Astrocyte of the cerebellum (primary cell): ENCODE data around the gene DNAJC10.

ENCODE experiments used
- DNase-seq: peaks from one replicate; pipeline ENCODE4 v3.0.0-alpha.2; 2011; ENCODE audit warnings: low read depth
- H3K4me3 ChIP-seq: 2 replicates; pipeline ENCODE4 v1.5.1; 2011; ENCODE audit warnings: mild to moderate bottlenecking, low read depth, low read length, moderate library complexity
- in situ Hi-C: cut with HindIII; loops from 2 replicates; pipeline ENCODE4 v1.10.0; 2017; ENCODE audit warnings: low sequenced_read_pairs
- TF ChIP-seq, protein P1 (sequence below): IDR thresholded peaks from 2 replicates; pipeline ENCODE4 v1.5.1; 2012; ENCODE audit warnings: low read length, low read depth, moderate library complexity, mild to moderate bottlenecking; ENCODE audit errors: missing control alignments

The DNAJC10 gene

DNA sequence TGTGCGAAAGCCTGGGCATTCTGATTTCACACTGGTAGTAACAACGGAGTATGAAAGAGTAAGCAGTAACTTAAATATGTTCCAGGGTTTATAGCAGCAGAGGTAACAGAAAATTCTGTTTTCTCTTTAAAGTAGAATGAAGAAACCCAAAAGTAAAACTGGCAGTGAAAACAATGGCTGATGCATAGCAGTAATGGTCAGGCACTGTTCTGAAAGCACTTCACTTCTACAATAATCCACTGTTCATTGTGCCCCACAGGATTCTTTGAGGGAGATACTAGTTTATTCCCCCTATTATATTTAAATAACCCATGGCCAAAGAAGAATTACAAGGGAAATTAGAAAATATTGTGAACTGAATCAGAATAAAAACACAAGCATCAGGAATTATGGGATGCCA, 9.3 kb upstream of the DNAJC10 start:
- DNase-seq, result no peak
- no peak overlapping the region for H3K4me3 ChIP-seq
- in situ Hi-C loops, result no loop called here
- TF ChIP-seq, protein P1, sequence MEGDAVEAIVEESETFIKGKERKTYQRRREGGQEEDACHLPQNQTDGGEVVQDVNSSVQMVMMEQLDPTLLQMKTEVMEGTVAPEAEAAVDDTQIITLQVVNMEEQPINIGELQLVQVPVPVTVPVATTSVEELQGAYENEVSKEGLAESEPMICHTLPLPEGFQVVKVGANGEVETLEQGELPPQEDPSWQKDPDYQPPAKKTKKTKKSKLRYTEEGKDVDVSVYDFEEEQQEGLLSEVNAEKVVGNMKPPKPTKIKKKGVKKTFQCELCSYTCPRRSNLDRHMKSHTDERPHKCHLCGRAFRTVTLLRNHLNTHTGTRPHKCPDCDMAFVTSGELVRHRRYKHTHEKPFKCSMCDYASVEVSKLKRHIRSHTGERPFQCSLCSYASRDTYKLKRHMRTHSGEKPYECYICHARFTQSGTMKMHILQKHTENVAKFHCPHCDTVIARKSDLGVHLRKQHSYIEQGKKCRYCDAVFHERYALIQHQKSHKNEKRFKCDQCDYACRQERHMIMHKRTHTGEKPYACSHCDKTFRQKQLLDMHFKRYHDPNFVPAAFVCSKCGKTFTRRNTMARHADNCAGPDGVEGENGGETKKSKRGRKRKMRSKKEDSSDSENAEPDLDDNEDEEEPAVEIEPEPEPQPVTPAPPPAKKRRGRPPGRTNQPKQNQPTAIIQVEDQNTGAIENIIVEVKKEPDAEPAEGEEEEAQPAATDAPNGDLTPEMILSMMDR, result no peak

DNA sequence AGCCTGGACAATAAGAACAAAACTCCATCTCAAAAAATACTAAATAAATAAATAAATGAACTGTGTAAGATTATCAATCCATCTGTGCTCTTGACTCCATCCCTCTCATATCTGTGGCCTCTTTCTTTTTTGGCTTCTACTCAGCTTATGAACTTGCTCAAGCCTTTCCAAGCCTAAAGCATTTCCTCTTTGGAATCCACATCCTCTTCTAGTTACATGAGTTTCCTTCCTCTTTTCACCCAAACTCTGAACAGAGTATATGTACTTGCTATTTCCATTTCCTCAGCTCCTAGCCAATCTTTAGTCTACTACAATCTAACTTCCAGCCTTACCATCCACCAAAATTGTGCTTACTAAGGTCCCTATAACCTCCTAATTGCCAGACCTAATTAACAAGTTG, 2.5 kb upstream of the DNAJC10 start:
- in situ Hi-C loops, result no loop called here
- DNase-seq, result no peak
- no peak overlapping the region for H3K4me3 ChIP-seq
- TF ChIP-seq, protein P1, result no peak

DNA sequence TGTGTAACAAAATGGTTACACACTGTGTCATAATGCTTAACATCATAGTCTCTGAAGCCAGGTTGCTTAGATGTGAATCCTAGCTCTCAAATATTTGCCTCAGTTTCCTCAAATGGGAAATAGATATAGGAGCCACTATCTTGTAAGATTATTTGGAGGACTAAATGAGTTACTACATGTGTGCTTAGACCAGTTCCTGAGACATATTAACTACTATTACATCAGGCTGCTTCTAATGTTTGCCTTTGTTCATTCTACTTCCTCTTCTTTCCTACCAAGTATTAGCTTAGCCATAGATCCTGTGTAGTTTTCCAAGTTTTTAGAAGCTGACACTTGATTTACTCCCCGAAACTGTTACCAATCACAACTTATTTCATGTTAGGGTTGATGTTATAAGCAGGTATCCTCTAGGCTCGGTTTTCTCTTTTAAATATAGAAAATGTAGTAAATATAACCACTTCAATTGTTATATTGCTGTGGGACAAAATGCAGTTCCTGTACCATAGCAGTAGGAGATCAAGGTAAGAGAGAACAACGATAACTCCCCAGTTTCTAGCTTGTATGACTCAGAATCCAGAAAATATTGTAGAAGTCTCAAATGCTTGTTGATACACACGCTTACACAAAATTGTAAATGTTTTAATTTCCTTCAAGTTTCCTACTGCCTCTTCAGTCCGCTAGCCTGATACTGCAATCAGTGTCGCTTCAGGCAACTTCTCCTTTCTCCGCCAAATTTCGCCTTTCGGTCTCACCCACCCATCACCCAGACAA, 751 bp upstream of the DNAJC10 start:
- in situ Hi-C loops, result no loop called here
- peak; percentile 1 for DNase-seq

DNA sequence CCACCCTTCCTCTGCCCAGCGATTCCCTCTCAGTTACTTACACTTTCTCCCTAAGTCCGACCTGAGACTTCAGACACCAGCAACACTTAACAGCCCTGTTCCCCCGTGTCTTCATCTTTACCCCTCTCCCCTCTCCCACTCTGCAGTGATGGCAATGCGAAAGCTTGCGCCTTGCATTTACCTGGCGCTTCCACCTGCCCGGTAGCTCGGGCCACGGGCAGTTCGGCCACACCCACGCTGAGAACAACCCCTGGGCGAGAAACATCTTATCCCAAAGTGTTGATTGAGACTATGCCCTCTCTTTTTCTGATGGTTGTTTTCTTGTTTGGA, 558 bp downstream of the DNAJC10 start:
- peak; percentile 6 for DNase-seq
- TF ChIP-seq, protein P1, result no peak
- H3K4me3 ChIP-seq, result peak overlapping the region; percentile 92
- in situ Hi-C loops, result no loop called here

More for the DNA sequence above, 751 bp upstream of the DNAJC10 start:
- H3K4me3 ChIP-seq, result peak overlapping the region; percentile 92
- TF ChIP-seq, protein P1, result no peak

- in situ Hi-C loops, result no loop called here
- no peak overlapping the region for H3K4me3 ChIP-seq
- DNase-seq, result no peak
- TF ChIP-seq, protein P1, result no peak
Observed at GRCh38 chr2:182717416-182717815, 1.4 kb downstream of the DNAJC10 start.

DNA sequence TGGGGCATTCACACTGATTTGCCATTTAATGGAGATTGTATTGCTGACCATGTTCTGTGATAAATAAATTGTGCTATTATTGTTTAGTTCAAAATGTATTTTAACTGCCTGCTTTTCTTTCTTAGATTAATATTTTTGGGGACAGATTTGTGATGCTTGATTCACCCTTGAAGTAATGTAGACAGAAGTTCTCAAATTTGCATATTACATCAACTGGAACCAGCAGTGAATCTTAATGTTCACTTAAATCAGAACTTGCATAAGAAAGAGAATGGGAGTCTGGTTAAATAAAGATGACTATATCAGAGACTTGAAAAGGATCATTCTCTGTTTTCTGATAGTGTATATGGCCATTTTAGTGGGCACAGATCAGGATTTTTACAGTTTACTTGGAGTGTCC, 1.8 kb downstream of the DNAJC10 start:
- TF ChIP-seq, protein P1, result no peak
- no peak overlapping the region for H3K4me3 ChIP-seq
- DNase-seq, result no peak
- in situ Hi-C loops, result no loop called here
